Non-pigmented ciliary epithelial cell (primary cell): ENCODE data around the gene FSTL4.

Experiments used
- DNase-seq: peaks from one replicate; pipeline ENCODE4 v3.0.0-alpha.2; 2010; ENCODE audit warnings: low read depth

FSTL4 gene

GRCh38 chr5:133514456-133514855, 97.9 kb downstream of the FSTL4 start:
- no peak for DNase-seq

- no peak for DNase-seq
Observed at GRCh38 chr5:133512896-133513295, 99.4 kb downstream of the FSTL4 start.

GRCh38 chr5:133511653-133512235, 100.6 kb downstream of the FSTL4 start:
- no peak for DNase-seq

DNA sequence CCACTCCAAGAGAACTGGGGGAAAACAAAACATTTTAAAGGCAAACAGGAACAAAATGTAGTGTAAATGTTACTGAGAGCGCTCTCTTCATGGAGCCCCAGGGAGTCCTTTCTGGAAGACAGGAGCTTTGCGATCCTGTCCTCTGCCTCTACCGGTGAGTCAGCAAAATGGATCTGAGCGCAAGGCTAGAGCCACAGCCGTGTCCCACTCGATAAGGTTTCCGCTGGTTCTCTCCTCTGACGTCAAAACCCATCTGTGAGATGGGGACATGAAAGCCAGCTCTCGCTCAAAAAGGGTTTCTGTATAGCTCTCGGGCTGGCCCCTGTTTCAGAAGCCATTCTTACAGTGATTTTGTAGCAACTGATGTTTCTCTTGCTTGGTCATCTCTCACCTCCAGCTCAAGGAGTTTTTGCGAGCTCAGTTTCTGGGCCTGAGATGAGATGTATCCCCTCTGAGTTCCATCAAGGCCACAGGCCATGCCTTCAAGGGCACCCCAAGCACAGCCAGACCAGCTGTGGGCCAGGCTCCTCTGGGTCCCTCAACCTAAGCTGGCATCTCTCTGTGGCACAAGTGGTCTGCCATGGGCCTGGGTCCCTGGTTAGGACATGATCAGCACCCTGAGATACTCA, 101.6 kb downstream of the FSTL4 start:
- DNase-seq: no peak

DNA sequence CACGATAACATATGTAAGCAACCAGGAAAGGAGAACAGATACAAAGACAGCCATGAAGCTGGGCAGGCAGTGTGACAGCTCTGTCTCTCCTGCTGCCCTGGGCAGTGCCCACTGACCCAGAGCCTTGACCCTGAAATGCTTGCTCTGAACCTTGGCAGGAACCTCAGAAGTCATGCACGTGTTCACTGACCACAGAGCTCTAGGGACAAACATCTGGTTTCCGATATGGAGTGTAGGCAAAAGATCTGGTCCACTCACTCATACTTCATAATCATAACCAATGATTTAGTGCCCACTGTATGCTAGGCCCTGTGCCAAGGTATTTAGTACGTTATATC, 102.6 kb downstream of the FSTL4 start:
- no peak for DNase-seq

DNA sequence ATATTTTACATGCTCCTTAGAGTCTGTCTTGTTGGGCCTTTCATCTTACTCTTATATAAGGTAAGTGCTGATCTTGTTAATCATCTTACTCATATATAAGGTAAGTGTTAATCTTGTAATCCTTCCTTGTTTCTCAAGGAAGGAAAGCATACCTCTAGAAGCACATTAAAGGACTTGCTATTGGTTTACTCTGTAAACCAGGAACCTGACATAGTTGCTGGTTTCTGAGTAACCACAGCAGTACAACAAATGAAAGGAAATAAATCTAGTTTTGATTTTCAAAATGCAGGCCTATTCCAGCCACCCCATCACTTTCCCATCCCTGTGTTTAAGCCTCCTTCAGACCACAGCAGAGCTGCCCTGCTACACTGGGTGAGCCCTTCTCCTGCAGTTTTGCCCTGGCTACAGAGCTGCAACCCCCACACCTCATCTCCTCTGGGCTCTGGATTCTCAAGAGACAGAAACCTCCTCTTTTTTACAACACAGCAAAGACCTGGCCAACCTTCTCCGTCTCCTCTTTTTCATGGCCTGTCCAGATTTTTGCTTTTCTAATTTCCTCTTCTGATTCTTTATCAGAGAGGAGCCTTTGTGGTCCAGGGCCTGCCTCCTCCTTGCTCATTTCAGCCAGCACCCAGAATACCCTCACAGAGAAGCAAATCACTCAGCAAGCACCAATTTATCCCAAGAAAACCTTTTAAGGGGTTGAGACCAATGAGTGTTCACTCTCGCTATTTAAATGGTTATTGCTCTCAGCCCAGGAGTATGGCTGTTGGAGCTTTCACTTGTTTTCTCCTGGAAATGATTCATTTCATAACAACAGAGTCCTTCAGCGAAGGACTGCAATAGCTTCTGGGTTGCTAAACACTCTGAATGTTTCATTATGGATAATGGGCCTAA, 103.2 kb downstream of the FSTL4 start:
- no peak for DNase-seq

DNA sequence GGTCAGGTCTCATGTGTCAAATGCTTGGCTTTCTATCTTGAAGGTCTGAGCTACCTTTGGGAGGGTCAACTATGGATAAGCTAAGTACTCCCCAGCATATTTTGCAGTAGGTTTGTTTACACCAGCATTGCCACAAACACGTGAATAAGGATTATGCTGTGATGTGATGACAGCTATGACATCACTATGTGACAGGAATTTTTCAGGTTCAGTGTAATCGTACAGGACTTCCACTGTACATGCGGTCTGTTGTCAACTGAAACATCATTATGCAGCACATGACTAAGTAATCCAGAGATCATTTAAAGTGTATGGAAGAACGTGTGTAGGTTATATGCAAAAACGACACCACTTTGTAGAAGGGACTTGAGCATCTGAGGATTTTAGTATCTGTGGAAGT, 104.0 kb downstream of the FSTL4 start:
- DNase-seq: no peak

GRCh38 chr5:133506181-133506580, 106.2 kb downstream of the FSTL4 start:
- no peak for DNase-seq

- DNase-seq: no peak
Observed at GRCh38 chr5:133503511-133503910, 108.8 kb downstream of the FSTL4 start.

- no peak for DNase-seq
Observed at GRCh38 chr5:133499895-133500294, 112.4 kb downstream of the FSTL4 start.

GRCh38 chr5:133497608-133498348, 114.6 kb downstream of the FSTL4 start:
- DNase-seq: no peak

DNA sequence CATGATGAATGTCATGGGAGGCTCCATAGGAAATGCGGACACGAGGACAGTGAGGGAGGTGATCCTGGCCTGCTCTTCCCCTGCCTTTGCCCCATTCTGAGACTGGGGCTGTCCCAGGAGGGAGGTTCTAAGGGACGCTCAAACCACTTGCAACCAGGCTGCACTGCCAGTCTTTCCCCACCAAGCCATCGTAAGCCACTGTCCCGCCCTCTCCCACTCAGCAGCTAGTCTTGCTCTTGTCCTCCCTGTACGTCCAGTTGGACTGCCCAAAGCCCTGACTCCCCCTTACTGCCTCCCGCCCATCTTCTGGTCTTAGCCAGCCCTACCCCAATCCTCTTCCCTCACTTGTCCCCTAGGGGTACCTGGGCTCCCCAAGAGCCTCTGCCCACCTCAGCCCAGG, 115.7 kb downstream of the FSTL4 start:
- DNase-seq: no peak

DNA sequence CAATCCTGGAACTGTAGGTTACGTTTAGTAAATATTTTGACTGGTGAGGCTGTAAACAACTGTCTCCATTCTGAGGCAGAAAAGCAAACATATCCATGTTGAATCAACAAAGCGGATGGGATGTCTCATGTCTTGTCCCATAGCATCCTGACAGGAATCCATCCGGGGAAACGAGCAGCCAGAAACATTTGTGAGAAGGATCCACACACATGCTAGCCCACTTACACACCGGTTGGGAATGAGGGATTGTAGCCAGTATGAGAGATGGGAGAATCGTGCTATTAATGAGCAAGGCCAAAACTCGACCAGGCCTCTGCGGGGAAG, 117.5 kb downstream of the FSTL4 start:
- no peak for DNase-seq

GRCh38 chr5:133494232-133494922, 118.0 kb downstream of the FSTL4 start:
- DNase-seq: no peak

- DNase-seq: no peak
Observed at GRCh38 chr5:133489632-133490031, 122.7 kb downstream of the FSTL4 start.

GRCh38 chr5:133487093-133487492, 125.2 kb downstream of the FSTL4 start:
- no peak for DNase-seq

DNA sequence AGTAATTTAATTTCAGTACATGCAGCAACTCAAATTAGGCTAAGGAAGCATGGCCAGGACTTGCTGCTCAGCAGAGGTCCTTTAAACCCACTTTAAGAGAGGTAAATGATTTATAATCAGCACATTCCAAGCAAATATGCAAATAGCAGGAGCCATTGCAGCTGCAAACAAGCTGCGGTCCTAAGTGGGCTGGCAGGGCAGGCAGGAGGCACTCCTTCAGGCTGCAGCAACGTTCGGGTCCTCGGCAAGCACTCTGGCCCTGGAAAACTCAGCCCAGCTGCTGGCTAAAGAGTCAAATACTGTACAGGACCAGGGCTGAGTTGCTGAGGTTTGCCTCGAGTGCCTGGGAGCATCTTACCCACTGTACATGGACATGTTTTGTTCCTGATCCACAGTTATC, 126.9 kb downstream of the FSTL4 start:
- DNase-seq: no peak

DNA sequence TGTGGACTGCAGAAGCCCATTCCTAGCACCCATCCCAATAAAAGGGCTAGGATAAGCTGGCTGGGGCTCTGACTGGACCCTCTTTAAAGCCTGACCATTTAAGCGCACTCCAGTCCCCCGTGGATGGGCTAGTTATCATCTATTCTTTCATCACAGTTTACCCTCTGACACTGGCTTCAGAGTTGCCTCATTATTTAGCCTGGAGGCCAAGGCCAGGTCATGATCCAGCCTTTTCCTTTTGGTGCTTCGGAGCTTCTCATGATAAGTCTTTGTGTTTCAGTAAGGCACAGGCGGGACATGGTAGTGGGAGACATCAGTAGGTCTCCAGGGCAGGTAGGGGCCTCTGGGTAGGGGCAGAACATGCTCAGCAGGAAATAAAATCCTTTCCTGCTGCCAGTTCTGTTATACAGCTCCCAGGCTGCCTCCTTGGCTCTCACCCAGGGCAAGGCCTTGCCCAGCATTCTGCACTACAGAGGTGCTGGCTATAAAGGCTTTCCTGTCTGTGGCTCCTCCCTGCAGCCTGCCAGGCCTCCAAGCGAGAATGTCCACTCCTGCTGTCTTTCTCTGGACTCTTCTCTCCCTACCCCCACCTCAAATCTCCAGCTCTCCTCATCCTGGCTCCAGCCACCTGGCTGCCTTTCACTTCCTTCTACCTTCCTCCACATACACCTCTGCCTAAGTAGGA, 128.8 kb downstream of the FSTL4 start:
- DNase-seq: no peak

DNA sequence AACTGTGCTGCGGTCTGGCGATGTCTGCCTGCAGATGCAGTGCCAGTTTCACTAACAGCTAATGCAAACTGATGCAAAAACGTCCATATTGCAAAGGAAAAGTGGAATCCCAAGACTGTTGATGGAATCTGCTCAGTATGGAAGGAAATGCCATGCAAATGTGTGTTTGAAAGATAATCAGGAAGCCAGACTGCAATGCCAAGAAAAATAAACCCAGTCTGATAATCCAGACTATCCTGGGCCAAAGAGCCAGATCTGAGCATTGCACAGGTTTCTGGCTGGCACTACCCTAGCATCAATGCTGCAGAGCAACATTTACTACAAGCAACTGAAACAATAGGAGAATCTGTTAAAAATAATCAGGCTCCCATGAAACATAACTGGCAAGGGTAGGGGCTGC, 130.3 kb downstream of the FSTL4 start:
- DNase-seq: no peak

GRCh38 chr5:133480866-133481265, 131.5 kb downstream of the FSTL4 start:
- DNase-seq: no peak

DNA sequence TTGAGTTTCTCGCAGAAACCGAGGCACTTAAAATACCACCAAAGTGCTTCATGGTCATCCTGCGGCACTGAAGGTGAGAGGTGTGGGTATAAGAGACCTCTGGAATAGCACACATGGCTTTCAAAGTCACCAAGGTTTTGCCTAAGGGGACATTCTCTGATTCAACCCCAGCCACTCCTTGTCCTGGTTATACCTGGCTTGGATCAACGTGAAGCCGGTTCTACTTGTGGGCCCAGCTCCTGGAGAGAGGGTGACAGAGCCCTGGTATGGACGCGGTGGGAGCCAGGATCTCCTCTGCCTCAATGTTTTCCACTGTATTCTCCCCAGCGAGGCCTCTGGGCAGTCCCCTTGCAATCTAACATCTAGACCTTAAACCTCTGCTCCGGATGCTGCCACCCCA, 132.0 kb downstream of the FSTL4 start:
- DNase-seq: no peak
